GOT3 (cell line): ENCODE measurements around the gene SGF29.
"Not testable (repeated sequence)": the region's sequence is repeated elsewhere in the genome, so short reads cannot be mapped to it uniquely, and the experiment has no call there.

Experiments
- DNase-seq: peaks from one replicate; lab custom pipeline; 2025; ENCODE audit warnings: mixed read lengths; lab: John Stamatoyannopoulos, UW

The SGF29 gene

DNA sequence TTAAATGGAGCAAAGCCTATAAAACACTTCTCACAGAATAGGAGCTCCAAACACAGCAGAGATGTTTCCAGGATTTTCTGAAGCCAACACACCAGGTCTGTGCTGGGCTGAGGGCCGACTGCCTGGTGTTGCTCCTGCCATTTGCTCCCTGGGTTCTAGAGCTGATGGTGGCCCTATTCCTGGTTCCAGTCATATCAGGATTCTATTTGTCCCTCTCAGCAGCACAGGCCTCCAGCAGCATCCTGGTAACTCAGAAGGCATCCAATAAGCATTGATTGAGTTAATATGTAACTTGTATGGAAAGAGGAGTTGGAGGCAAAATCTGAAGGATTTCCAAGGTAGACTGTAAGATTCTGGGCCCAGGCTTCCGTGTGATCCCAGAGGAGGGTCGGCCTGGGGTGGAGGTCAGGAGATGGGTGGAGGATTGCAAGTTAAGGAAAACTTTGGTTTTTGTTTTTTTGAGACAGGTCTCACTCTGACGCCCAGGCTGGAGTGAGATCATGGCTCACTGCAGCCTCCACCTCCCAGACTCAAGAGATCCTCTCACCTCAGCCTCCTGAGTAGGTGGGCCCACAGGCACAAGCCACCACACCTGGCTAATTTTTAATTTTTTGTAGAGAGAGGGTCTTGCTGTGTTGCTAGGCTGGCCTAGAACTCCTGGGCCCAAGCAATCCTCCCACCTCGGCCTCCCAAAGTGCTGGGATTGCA, 20.6 kb upstream of the SGF29 start:
- DNase-seq, result no peak

GRCh38 chr16:28534542-28535373, 19.0 kb upstream of the SGF29 start:
- DNase-seq, result no peak

DNA sequence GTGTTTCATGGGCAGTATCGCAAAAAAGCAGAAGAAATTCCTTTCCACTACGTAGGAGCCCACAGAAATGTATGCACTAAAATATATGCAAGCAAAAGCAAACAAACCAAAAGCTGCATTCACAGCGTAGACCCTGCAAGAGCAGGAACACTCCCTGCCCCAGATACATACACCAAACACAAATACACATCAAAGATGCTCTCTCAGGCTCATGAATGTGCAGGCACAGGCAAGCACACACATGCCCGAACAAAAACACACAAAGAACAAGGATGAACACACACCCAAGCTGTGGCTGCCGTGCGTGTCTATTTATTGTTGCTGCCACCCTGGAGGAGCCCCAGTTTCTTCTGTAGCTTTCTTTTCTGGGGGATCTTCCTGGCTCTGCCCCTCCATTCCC, 16.6 kb upstream of the SGF29 start:
- no peak for DNase-seq

- no peak for DNase-seq
Observed at GRCh38 chr16:28537964-28538732, 15.6 kb upstream of the SGF29 start.

GRCh38 chr16:28538733-28539596, 14.8 kb upstream of the SGF29 start, which contains the start of gene NUPR1:
TSS of gene NUPR1 (minus strand) at chr16:28538974. CDS start at chr16:28538907, 67 bp downstream.
- DNase-seq, result peak; percentile 72

GRCh38 chr16:28540346-28540745, 13.4 kb upstream of the SGF29 start:
- no peak for DNase-seq

- no peak for DNase-seq
Observed at GRCh38 chr16:28542646-28543045, 11.1 kb upstream of the SGF29 start.

- DNase-seq, result no peak
Observed at GRCh38 chr16:28543072-28543471, 10.6 kb upstream of the SGF29 start.

- DNase-seq, result no peak
Observed at GRCh38 chr16:28544998-28545397, 8.7 kb upstream of the SGF29 start.

- not testable (repeated sequence) for DNase-seq
Observed at GRCh38 chr16:28545964-28546363, 7.8 kb upstream of the SGF29 start.

GRCh38 chr16:28546626-28547025, 7.1 kb upstream of the SGF29 start:
- DNase-seq, result no peak

DNA sequence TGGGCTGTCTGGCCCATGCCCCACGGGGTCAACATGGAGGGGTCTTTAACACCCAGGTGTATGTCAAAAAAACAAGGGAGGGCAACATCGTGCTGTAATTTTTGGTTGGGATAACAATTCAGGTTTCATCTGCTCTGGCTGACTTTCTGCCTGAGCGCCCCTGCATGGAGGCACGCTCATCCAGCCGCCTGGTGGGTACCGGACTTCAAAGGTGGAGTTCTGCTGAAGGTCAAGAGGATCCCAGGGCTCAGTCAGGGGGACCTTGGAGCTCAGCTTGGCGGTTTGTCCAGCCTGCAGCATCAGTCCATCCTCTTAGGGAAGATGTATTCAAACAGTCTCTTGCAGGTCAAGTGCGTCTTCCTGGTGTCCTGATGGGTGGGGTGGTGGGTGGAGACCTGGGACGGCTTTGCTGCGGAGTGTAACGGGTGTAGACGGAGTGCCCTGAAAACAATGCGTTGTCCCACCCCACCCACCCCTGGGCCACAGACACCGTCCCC, 5.4 kb upstream of the SGF29 start:
- DNase-seq, result no peak

- no peak for DNase-seq
Observed at GRCh38 chr16:28549301-28549899, 4.3 kb upstream of the SGF29 start.

- DNase-seq, result no peak
Observed at GRCh38 chr16:28554634-28555423, 1.1 kb downstream of the SGF29 start.

GRCh38 chr16:28555561-28555960, 1.8 kb downstream of the SGF29 start:
- no peak for DNase-seq

DNA sequence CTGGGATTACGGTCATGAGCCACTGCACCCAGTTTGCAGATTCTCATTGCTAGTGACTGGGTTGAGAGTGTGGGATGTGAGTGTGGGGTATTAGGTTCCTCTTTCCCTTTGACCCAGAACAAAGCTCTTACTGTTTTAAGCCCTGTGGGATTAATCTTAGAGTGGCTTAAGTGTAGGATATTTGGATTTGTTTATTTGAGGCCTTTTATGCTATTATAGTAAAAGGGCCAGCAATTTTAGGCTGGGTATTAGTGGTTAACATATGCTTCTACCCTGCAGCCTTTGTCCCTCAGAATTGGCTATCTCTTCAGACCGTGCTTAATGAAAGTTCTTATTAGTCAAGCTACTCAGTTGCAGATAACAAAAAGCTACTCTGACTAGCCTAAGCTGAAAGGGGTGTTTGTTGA, 3.2 kb downstream of the SGF29 start:
- DNase-seq, result no peak

DNA sequence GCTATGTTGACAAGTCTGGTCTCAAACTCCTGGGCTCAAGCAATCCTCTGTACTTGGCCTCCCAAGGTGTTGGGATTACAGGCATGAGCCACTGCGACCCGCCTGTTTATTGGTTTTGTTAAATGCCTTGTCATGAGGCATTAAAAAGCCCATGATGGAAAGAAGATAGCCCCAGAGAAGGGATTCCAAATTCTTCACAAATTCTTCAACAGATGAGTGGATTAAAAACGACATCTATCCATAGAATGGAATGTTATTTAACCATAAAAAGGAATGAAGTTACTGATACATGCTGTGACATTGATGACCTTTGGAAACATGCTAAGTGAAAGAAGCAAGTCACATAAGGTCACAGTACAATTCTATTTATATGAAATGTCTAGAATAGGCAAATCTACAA, 4.7 kb downstream of the SGF29 start:
- DNase-seq, result no peak

DNA sequence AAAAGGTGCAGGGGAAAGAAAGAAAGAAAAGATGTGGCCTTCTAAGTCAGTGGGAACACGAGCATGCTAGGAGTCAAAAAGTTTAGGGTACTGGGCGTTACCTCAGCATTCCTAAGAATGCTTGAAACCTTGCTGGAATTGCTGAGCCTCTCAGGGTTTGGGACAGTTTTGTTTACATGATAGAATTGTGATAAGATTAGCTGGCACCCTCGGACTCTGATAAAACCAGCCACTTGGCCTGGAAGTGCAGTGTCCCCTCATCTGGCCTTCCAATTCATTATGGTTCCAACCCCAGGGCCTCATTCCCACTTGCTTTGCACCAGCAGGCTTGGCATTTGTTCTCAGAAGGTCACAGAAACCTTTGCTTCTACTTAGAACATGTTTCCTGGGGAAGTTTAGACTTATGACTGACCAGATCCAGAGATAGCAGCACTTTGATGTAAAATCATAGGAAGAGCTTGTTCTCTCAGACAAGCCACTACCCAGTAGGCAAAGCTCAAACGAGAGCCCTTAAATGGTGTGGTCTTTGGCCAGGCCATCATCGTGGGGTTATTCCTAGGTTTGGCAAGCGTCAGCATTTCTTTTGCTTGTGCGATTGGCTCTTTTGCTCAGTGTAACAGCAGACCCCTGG, 8.0 kb downstream of the SGF29 start:
- no peak for DNase-seq

DNA sequence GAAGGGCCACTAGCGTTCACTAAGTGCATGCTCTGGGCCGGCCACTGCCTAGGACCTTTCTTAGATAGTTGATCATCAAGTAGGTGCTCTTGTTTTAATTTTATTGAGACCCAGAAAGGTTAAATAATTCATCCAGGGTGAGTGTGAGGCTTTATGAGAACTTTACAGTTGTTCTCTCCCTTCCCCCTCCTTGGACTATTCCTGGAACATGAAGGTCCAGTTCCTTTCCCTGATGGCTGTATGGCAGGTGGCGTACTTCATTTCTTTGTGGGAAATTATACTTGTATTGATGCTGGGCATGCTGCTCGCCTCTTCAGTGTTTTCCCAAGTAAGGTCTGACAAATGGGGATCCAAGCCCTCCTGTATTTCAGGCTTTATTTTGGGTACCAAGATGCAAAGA, 8.5 kb downstream of the SGF29 start:
- DNase-seq, result no peak

GRCh38 chr16:28563218-28563617, 9.5 kb downstream of the SGF29 start:
- DNase-seq, result no peak
